D721Med (cell line): ENCODE results near the gene DDIT3.

Experiments used
- DNase-seq: peaks from one replicate; pipeline ENCODE4 v3.0.0; 2011; ENCODE audit warnings: low spot score; ENCODE audit not compliant: insufficient read length
- FAIRE-seq: peaks from 2 replicates; lab custom pipeline; 2011; peaks lifted over from hg19 to GRCh38; lab: Jason Lieb, UNC
- CTCF ChIP-seq: IDR thresholded peaks from 2 replicates; pipeline ENCODE4 v1.5.1; 2012; ENCODE audit warnings: mild to moderate bottlenecking, control low read depth; ENCODE audit not compliant: insufficient read depth; ENCODE audit errors: missing control alignments

DDIT3 gene

GRCh38 chr12:57525615-57526383 is 5.5 kb upstream of the DDIT3 start:
- no peak for TF ChIP-seq CTCF
- FAIRE-seq (no peak), DNase-seq (no peak)

DNA sequence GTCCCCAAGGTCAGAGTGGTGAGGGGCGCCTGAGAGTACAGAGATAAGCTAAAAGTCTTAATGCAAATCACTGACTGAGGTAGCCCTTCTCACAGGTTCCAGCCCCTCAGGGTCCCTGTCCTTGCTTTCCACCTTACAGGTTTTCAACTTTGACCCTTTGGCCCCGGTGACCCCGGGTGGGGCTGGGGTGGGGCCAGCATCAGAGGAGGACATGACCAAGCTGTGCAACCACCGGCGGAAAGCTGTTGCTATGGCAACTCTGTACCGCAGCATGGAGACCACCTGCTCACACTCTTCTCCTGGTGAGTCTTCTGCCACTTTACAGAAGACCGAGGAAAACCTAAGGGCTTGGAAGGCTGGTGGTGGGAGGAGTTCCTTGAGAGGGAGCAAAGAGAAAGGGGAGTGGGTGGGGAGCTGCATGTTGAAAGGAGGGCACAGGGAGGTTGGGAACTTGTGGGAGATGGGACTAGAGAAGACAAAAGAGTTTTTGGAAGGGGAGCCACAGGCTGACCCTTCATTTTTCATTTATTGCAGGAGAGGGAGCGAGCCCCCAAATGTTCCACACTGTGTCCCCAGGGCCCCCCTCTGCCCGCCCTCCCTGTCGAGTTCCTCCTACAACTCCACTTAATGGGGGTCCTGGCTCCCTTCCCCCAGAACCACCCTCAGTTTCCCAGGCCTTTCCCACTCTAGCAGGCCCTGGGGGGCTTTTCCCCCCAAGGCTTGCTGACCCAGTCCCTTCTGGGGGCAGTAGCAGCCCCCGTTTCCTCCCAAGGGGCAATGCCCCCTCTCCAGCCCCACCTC is 4.7 kb upstream of the DDIT3 start:
- FAIRE-seq (no peak), DNase-seq (no peak)
- TF ChIP-seq CTCF, result no peak

- FAIRE-seq (no peak), DNase-seq (no peak)
- no peak for TF ChIP-seq CTCF
These were observed 3.6 kb upstream of the DDIT3 start for GRCh38 chr12:57523706-57524614.

DNA sequence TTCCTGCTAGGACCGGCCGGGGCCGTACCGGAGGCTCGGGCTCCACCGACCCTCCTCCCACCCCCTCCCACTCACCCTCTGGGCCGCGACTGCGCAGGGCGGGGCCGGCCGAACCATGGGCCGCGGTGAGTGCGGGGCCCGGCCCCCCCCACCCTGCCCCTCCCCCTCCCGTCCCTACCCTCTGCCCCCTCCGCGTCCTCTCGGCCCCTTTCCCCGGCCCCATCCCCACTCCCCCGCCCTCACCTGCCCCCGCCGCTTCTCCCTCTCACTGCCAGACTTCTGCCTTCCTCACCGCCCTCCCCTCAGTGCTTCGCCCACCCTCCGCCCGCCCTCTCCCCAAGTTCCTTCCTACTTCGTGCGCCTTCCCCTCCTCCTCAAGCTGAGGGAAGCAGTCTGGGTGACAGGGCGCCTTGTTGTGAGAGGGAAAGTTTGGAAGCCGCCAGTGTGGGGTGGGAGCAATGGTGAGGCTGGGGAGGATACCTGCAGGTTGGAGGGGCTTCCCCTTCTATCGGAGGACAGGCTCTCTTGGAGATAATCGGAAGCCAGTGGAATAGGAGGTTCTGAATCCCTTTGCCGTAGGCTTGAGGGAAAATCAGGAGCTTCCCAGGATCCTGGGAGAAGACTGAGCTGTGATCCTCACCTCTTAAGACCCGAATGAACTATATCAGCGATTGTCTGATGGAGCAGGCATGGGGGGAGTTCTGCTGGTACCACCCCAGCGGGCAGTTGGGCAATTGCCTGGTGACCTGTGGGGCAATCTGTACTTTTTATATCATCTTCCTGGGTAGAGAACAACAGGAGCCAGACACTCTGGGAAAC is 2.8 kb upstream of the DDIT3 start:
- DNase-seq (no peak), FAIRE-seq (no peak)
- TF ChIP-seq CTCF, result no peak

- FAIRE-seq, result no peak
- peak; percentile 87 for DNase-seq
These were observed 1.9 kb upstream of the DDIT3 start, which contains the start of gene MBD6 for GRCh38 chr12:57522011-57522886. Gene MBD6 (plus strand): TSS chr12:57522824. CDS start chr12:57524304, 1,480 bp downstream.

More at GRCh38 chr12:57522011-57522886, 1.9 kb upstream of the DDIT3 start, which contains the start of gene MBD6:
- no peak for TF ChIP-seq CTCF
